HepG2 (cell line): ENCODE measurements around the gene NDOR1. TPM values are rescaled to one million over a fixed set of nuclear protein-coding genes. Genes with fewer than 3 reads are reported as not detected.

Source experiments
- AGO2 ChIP-seq: fragments of 200-400 bp; formaldehyde crosslinking; optimal IDR thresholded peaks from 2 replicates; pipeline ENCODE3; 2017; ENCODE audit warnings: mild to moderate bottlenecking, low read depth, low read length, moderate library complexity
- ASH2L ChIP-seq: fragments of 300-600, 200-600 bp; sonication (generic); IDR thresholded peaks from 2 replicates; pipeline ENCODE4 v1.7.0; 2017; ENCODE audit warnings: low read depth, mild to moderate bottlenecking, moderate library complexity, mixed read lengths, low read length; ENCODE audit not compliant: insufficient read length
- BORCS8-MEF2B ChIP-seq: sonication (generic); formaldehyde crosslinking; IDR thresholded peaks from 2 replicates; pipeline ENCODE4 v1.8.0; 2022; ENCODE audit warnings: mild to moderate bottlenecking, missing genetic modification reagents
- ELF3 ChIP-seq: IDR thresholded peaks from 2 replicates; pipeline ENCODE4 v1.6.1; 2016; ENCODE audit warnings: missing genetic modification reagents, missing compliant biosample characterization
- EZH2 ChIP-seq: conservative IDR thresholded peaks from 2 replicates; pipeline ENCODE4 v1.6.1; 2012; ENCODE audit warnings: mild to moderate bottlenecking, low read depth, low read length, moderate library complexity
- JUN ChIP-seq: sonication (generic); formaldehyde crosslinking; IDR thresholded peaks from 2 replicates; pipeline ENCODE4 v1.4.0; 2020; ENCODE audit warnings: mild to moderate bottlenecking, missing genetic modification reagents
- JUNB ChIP-seq: sonication (generic); formaldehyde crosslinking; IDR thresholded peaks from 2 replicates; pipeline ENCODE4 v1.8.0; 2022; ENCODE audit warnings: missing genetic modification reagents, mild to moderate bottlenecking, borderline replicate concordance
- MTF2 ChIP-seq: sonication (generic); formaldehyde crosslinking; IDR thresholded peaks from 2 replicates; pipeline ENCODE4 v1.5.0; 2020; ENCODE audit warnings: missing genetic modification reagents, borderline replicate concordance
- NFIC ChIP-seq: IDR thresholded peaks from 2 replicates; pipeline ENCODE4 v1.6.1; 2012; ENCODE audit warnings: mild to moderate bottlenecking, low read length, inconsistent platforms
- PRPF4 ChIP-seq: fragments of 200-400 bp; formaldehyde crosslinking; IDR thresholded peaks from 2 replicates; pipeline ENCODE4 v1.6.1; 2016; ENCODE audit warnings: low read length, low read depth; ENCODE audit not compliant: poor library complexity, severe bottlenecking
- TOE1 ChIP-seq: sonication (generic); formaldehyde crosslinking; IDR thresholded peaks from 2 replicates; pipeline ENCODE4 v1.4.0; 2020; ENCODE audit warnings: mild to moderate bottlenecking, missing genetic modification reagents
- ZFYVE20 ChIP-seq: sonication (generic); formaldehyde crosslinking; IDR thresholded peaks from 2 replicates; pipeline ENCODE4 v1.8.0; 2023; ENCODE audit warnings: low read depth, mild to moderate bottlenecking, moderate library complexity, missing genetic modification reagents, borderline replicate concordance
- ZNF251 ChIP-seq: sonication (generic); formaldehyde crosslinking; IDR thresholded peaks from 2 replicates; pipeline ENCODE4 v1.9.0; 2021; ENCODE audit warnings: mild to moderate bottlenecking, missing genetic modification reagents
- ZNF326 ChIP-seq: sonication (generic); formaldehyde crosslinking; IDR thresholded peaks from 2 replicates; pipeline ENCODE4 v1.4.0; 2020; ENCODE audit warnings: missing genetic modification reagents, borderline replicate concordance
- ZNF562 ChIP-seq: sonication (generic); formaldehyde crosslinking; IDR thresholded peaks from 2 replicates; pipeline ENCODE4 v1.8.0; 2022; ENCODE audit warnings: missing genetic modification reagents, borderline replicate concordance
- ZNF749 ChIP-seq: sonication (generic); formaldehyde crosslinking; IDR thresholded peaks from 2 replicates; pipeline ENCODE4 v1.8.0; 2022; ENCODE audit warnings: mild to moderate bottlenecking, missing genetic modification reagents, moderate library complexity, borderline replicate concordance
- ZNF782 ChIP-seq: sonication (generic); formaldehyde crosslinking; IDR thresholded peaks from 2 replicates; pipeline ENCODE4 v1.4.0; 2020; ENCODE audit warnings: missing genetic modification reagents, mild to moderate bottlenecking, borderline replicate concordance
- ZSCAN25 ChIP-seq: sonication (generic); formaldehyde crosslinking; IDR thresholded peaks from 2 replicates; pipeline ENCODE4 v1.8.0; 2022; ENCODE audit warnings: mild to moderate bottlenecking, missing genetic modification reagents
- polyA plus RNA-seq, 8 experiments: library from polyadenylated mRNA; depleted of rRNA in 3 of 8; stranded (reverse) in 7 of 8; unstranded in 1 of 8; fragments of >200 nt; fragmentation: Illumina TruSeq in 4 of 8; extraction: Trizol in 4 of 8; gene quantifications; 2 replicates each; pipeline versions ENCODE4 v1.2.1 to v1.2.3, GENCODE V29; 2011 to 2016; ENCODE audit warnings: low read depth in 4 of 8, missing spikeins in 1 of 8, mixed read lengths in 1 of 8; ENCODE audit not compliant: insufficient read depth in 1 of 8
- total RNA-seq, 5 experiments: library from RNA; depleted of rRNA; stranded (reverse); fragments of >200 nt; fragmentation: Illumina TruSeq; extraction: Trizol; gene quantifications; 2 replicates each; pipeline ENCODE4 v1.2.3, GENCODE V29; 2016; ENCODE audit warnings: low read depth in 1 of 5
- TF ChIP-seq, protein P1 (sequence below): sonication (generic); formaldehyde crosslinking; IDR thresholded peaks from 2 replicates; pipeline ENCODE4 v1.4.0; 2020; ENCODE audit warnings: missing genetic modification reagents
- TF ChIP-seq, protein P2 (sequence below): sonication (generic); formaldehyde crosslinking; IDR thresholded peaks from 2 replicates; pipeline ENCODE4 v1.5.0; 2020; ENCODE audit warnings: mild to moderate bottlenecking, low read depth, missing genetic modification reagents, borderline replicate concordance
- TF ChIP-seq, protein P3 (sequence below): sonication (generic); formaldehyde crosslinking; conservative IDR thresholded peaks from 2 replicates; pipeline ENCODE4 v1.4.0; 2020; ENCODE audit warnings: mild to moderate bottlenecking, missing genetic modification reagents, moderate library complexity
- TF ChIP-seq, protein P4 (sequence below): IDR thresholded peaks from 2 replicates; pipeline ENCODE4 v1.6.1; 2016; ENCODE audit warnings: low read depth, borderline replicate concordance

The NDOR1 gene
- total and polyA plus RNA-seq, 2 of the 13 experiments (the other 11 are each of a cell fraction or from before 2014, with no cell fraction given) = 3.6 to 8.7 TPM

DNA sequence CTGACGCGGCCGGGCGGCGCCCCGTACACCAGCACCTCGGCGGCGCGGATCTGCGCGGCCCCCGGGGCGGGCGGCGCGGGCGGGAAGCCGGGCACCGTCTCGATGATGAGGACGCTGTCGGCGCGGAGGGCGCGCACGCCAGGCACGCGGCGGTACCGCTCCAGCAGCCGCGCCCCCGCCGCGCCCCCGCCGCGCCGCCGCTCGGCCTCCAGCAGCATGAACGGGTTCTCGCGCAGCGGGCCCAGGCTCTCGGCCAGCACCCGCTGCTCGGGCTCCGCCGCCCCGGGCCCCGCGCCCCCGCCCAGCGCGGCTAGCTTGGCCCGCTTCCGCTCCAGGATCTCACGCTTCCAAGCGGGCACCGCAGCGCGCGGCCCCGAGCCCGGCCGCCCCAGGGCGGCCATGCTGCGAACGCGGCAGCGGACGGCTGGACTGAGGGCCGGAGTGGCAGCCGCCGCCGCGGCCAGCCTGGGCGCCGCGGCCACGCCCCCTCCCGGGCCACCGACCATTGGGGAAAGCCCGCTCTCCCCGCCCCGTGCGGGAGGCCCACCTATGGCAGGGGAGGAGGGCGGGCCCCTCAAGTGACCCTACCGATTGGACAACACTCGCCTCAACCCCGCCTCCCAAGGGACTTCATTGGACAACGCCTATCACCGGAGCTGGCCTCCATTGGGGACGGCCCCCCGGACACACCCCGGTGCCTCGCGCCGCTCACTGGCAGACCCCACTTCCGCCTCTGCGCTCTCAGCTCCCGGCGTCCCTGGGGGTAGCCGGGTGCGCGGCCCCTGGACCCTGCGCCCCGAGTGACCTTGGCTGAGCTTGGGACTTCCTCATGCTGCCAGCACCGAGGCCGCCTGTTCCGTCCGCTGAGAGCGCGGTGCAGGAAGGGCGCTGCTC lies 4.9 kb upstream of the NDOR1 start, which contains the start of gene TPRN (continued):
- TF ChIP-seq BORCS8-MEF2B (no peak), ZNF251 (CRISPR knock-in tag) (0 out of 2 replicates have a peak, but pooled peaks have one; percentile 37), ZSCAN25 (CRISPR knock-in tag) (0 out of 2 replicates have a peak, but pooled peaks have one; percentile 31), AGO2 (peak; percentile 94), ELF3 (CRISPR knock-in tag) (peak; percentile 99), PRPF4 (no peak), JUNB (CRISPR knock-in tag) (no peak), MTF2 (CRISPR knock-in tag) (no peak), ASH2L (peak; percentile 72), NFIC (no peak), ZNF562 (CRISPR knock-in tag) (no peak), TOE1 (CRISPR knock-in tag) (0 out of 2 replicates have a peak, but pooled peaks have one; percentile 67), ZFYVE20 (CRISPR knock-in tag) (no peak), JUN (CRISPR knock-in tag) (peak; percentile 31; the same call in 1 of the 2 replicates), ZNF782 (CRISPR knock-in tag) (no peak), ZNF749 (CRISPR knock-in tag) (0 out of 2 replicates have a peak, but pooled peaks have one; percentile 59), ZNF326 (peak; percentile 70; the same call in 1 of the 2 replicates), EZH2 (no peak)
- TF ChIP-seq, protein P1, sequence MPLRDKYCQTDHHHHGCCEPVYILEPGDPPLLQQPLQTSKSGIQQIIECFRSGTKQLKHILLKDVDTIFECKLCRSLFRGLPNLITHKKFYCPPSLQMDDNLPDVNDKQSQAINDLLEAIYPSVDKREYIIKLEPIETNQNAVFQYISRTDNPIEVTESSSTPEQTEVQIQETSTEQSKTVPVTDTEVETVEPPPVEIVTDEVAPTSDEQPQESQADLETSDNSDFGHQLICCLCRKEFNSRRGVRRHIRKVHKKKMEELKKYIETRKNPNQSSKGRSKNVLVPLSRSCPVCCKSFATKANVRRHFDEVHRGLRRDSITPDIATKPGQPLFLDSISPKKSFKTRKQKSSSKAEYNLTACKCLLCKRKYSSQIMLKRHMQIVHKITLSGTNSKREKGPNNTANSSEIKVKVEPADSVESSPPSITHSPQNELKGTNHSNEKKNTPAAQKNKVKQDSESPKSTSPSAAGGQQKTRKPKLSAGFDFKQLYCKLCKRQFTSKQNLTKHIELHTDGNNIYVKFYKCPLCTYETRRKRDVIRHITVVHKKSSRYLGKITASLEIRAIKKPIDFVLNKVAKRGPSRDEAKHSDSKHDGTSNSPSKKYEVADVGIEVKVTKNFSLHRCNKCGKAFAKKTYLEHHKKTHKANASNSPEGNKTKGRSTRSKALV (CRISPR knock-in tag) = peak; percentile 82; the same call in 1 of the 2 replicates
- TF ChIP-seq, protein P2, sequence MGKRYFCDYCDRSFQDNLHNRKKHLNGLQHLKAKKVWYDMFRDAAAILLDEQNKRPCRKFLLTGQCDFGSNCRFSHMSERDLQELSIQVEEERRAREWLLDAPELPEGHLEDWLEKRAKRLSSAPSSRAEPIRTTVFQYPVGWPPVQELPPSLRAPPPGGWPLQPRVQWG = no peak
- TF ChIP-seq, protein P3, sequence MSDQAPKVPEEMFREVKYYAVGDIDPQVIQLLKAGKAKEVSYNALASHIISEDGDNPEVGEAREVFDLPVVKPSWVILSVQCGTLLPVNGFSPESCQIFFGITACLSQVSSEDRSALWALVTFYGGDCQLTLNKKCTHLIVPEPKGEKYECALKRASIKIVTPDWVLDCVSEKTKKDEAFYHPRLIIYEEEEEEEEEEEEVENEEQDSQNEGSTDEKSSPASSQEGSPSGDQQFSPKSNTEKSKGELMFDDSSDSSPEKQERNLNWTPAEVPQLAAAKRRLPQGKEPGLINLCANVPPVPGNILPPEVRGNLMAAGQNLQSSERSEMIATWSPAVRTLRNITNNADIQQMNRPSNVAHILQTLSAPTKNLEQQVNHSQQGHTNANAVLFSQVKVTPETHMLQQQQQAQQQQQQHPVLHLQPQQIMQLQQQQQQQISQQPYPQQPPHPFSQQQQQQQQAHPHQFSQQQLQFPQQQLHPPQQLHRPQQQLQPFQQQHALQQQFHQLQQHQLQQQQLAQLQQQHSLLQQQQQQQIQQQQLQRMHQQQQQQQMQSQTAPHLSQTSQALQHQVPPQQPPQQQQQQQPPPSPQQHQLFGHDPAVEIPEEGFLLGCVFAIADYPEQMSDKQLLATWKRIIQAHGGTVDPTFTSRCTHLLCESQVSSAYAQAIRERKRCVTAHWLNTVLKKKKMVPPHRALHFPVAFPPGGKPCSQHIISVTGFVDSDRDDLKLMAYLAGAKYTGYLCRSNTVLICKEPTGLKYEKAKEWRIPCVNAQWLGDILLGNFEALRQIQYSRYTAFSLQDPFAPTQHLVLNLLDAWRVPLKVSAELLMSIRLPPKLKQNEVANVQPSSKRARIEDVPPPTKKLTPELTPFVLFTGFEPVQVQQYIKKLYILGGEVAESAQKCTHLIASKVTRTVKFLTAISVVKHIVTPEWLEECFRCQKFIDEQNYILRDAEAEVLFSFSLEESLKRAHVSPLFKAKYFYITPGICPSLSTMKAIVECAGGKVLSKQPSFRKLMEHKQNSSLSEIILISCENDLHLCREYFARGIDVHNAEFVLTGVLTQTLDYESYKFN (CRISPR knock-in tag) = peak; percentile 91
- TF ChIP-seq, protein P4, sequence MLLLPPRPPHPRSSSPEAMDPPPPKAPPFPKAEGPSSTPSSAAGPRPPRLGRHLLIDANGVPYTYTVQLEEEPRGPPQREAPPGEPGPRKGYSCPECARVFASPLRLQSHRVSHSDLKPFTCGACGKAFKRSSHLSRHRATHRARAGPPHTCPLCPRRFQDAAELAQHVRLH (CRISPR knock-in tag) = peak; percentile 75; the same call in 1 of the 2 replicates
